ENCODE results near the gene CYP2F1. TPM values are rescaled to one million over a fixed set of nuclear protein-coding genes. Genes with fewer than 3 reads are reported as not detected.
A peak's percentile ranks its signal among the peaks of the same experiment; 100 is the strongest.
"Not testable (repeated sequence)": the region's sequence is repeated elsewhere in the genome, so short reads cannot be mapped to it uniquely, and the experiment has no call there.

Gene CYP2F1
- total and polyA plus RNA-seq, 5 donors, result not detected

DNA sequence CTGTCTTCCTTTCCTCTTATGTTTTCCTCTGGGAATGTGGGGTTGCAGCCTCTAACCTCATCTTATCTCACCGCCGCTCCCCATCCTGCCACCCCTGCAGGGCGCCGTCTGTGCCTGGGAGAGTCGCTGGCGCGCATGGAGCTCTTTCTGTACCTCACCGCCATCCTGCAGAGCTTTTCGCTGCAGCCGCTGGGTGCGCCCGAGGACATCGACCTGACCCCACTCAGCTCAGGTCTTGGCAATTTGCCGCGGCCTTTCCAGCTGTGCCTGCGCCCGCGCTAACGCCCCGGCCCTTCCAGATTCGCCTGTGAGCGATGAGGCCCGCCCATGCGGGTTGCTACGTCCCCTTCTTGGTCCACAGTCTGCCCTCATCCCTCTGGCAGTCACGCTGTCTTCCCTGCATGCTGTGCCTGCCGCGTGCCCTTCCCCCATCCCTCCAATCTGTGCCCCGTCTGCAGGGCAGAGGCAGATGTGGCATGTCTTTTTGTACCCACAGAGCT lies 13.6 kb downstream of the CYP2F1 start:
- H3K4me1 ChIP-seq (ENCODE audit: control insufficient read depth, insufficient read depth, low read length); H3K4me3 ChIP-seq (ENCODE audit: low read length); H3K27me3 ChIP-seq (ENCODE audit: control insufficient read depth, insufficient read depth); H3K27ac ChIP-seq (ENCODE audit: low read length); H3K9me3 ChIP-seq (ENCODE audit: control insufficient read depth, low read length); intact Hi-C loops (cut with DNase I): not testable (repeated sequence)
- DNase-seq (peak; percentile 81 to 95 (median 90)), ATAC-seq (peak; percentile 92)
- whole genome bisulfite sequencing, result 2% methylated on average over 26 of the region's 29 CpGs

DNA sequence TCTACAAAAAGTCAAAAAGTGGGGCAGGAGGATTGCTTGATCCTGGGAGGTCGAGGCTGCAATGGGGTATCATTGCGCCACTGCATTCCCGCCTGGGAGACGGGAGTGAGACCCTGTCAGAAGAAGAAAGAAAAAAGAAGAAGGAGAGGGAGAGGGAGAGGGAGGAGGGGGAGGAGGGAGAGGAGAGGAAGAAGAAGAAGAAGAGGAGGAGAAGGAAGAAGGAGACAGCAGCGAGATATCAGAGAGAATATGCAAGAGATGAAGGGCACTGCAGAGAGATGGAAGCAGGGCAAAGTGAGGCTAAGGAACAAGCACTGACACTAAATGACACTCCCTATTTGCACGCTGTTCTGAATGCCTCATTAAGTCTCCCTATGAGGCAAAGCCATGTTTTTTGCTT lies 14.5 kb downstream of the CYP2F1 start:
- Histone ChIP-seq H3K4me1 (ENCODE audit: control insufficient read depth, insufficient read depth, low read length) (no peaks in the 10 kb centered on the region), H3K9me3 (ENCODE audit: control insufficient read depth, low read length) (no peaks in the 10 kb centered on the region), H3K27me3 (ENCODE audit: control insufficient read depth, insufficient read depth) (no peaks in the 10 kb centered on the region), H3K27ac (ENCODE audit: low read length) (no peak overlapping the region), H3K4me3 (ENCODE audit: low read length) (no peak overlapping the region)
- intact Hi-C loops (cut with DNase I), result no loop called here
- ATAC-seq (no peak), DNase-seq (no peak)
- 62% methylated on average over 6 of the region's 6 CpGs for WGBS

DNA sequence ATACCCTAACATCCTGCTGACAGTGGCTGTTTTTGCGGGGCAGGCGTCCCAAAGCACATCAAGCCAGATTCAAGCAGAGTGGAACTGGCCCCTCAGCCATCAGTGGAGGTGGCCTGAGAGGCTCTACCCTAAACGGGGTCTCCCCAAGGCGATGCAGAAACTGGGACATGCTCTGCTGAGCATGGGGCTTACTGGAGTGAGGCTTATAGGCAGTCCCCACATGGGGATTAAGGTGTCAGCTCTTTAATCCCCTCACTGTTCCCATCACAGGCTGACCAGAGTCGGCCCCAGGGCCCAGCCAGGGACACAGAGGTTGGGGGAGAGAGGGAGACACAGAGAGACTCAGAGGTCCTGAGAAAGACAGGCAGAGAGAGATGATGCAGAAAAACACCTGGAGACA lies 17.0 kb downstream of the CYP2F1 start:
- no peaks in the 10 kb centered on the region for H3K27me3 ChIP-seq (ENCODE audit: control insufficient read depth, insufficient read depth)
- H3K9me3 ChIP-seq (ENCODE audit: control insufficient read depth, low read length), result no peaks in the 10 kb centered on the region
- ATAC-seq (no peak), DNase-seq (no peak)
- no peaks in the 10 kb centered on the region for H3K4me1 ChIP-seq (ENCODE audit: control insufficient read depth, insufficient read depth, low read length)
- 78% methylated on average over 5 of the region's 5 CpGs for WGBS
- H3K4me3 ChIP-seq (ENCODE audit: low read length), result no peak overlapping the region
- intact Hi-C loops (cut with DNase I), result no loop called here
- H3K27ac ChIP-seq (ENCODE audit: low read length), result no peak overlapping the region

DNA sequence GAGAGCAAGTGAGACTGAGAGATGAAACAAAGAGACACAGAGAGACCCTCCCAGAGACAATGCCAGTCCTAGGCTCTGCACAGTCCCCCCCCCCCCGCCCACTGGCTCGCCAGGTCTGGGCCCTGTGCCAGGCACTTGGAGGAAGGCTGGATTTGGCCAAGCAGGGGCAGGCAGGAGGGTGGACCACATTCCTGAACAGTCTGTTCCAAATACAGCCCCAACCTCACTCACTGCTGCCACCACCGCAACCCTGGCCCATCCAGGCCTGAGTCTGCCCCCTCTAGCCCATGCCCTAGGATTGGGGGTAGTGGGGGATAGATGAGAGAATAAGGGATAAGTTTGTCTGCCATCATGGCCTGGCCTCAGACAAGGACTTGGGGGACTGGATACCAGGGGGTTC lies 19.0 kb downstream of the CYP2F1 start:
- no peak for DNase-seq
- intact Hi-C loops (cut with DNase I), result no loop called here

GRCh38 chr19:41134616-41135015 lies 20.4 kb downstream of the CYP2F1 start:
- DNase-seq (no peak), ATAC-seq (no peak)
- no peak overlapping the region for H3K4me3 ChIP-seq (ENCODE audit: low read length)
- WGBS, result 84% methylated on average over 20 of the region's 20 CpGs
- H3K27me3 ChIP-seq (ENCODE audit: control insufficient read depth, insufficient read depth), result no peaks in the 10 kb centered on the region
- no peaks in the 10 kb centered on the region for H3K4me1 ChIP-seq (ENCODE audit: control insufficient read depth, insufficient read depth, low read length)
- intact Hi-C loops (cut with DNase I), result no loop called here
- H3K27ac ChIP-seq (ENCODE audit: low read length), result no peak overlapping the region
- no peaks in the 10 kb centered on the region for H3K9me3 ChIP-seq (ENCODE audit: control insufficient read depth, low read length)

More for the DNA sequence above, 19.0 kb downstream of the CYP2F1 start:
- no peak overlapping the region for H3K27ac ChIP-seq (ENCODE audit: low read length)
- H3K4me3 ChIP-seq (ENCODE audit: low read length), result no peak overlapping the region
- H3K9me3 ChIP-seq (ENCODE audit: control insufficient read depth, low read length), result no peaks in the 10 kb centered on the region
- no peaks in the 10 kb centered on the region for H3K4me1 ChIP-seq (ENCODE audit: control insufficient read depth, insufficient read depth, low read length)
- no peak for ATAC-seq
- WGBS, result 31% methylated on average over 3 of the region's 3 CpGs
- no peaks in the 10 kb centered on the region for H3K27me3 ChIP-seq (ENCODE audit: control insufficient read depth, insufficient read depth)

- intact Hi-C loops (cut with DNase I); H3K27ac ChIP-seq (ENCODE audit: low read length); H3K9me3 ChIP-seq (ENCODE audit: control insufficient read depth, low read length); H3K4me1 ChIP-seq (ENCODE audit: control insufficient read depth, insufficient read depth, low read length); H3K27me3 ChIP-seq (ENCODE audit: control insufficient read depth, insufficient read depth): not testable (repeated sequence)
- WGBS, result 12% methylated on average over 49 of the region's 76 CpGs
- DNase-seq (peak; percentile 45 to 85 (median 85)), ATAC-seq (peak; percentile 96 to 98)
- peak overlapping the region; percentile 51 for H3K4me3 ChIP-seq (ENCODE audit: low read length)
Observed at GRCh38 chr19:41135390-41136384, 21.5 kb downstream of the CYP2F1 start.

- intact Hi-C loops (cut with DNase I), result no loop called here
- Histone ChIP-seq H3K27ac (ENCODE audit: low read length) (no peak overlapping the region), H3K4me1 (ENCODE audit: control insufficient read depth, insufficient read depth, low read length) (no peaks in the 10 kb centered on the region), H3K9me3 (ENCODE audit: control insufficient read depth, low read length) (no peaks in the 10 kb centered on the region), H3K4me3 (ENCODE audit: low read length) (no peak overlapping the region), H3K27me3 (ENCODE audit: control insufficient read depth, insufficient read depth) (no peaks in the 10 kb centered on the region)
- 93% methylated on average over 31 of the region's 31 CpGs for WGBS
- ATAC-seq (no peak), DNase-seq (no peak)
Observed at GRCh38 chr19:41136636-41137455, 22.6 kb downstream of the CYP2F1 start.

DNA sequence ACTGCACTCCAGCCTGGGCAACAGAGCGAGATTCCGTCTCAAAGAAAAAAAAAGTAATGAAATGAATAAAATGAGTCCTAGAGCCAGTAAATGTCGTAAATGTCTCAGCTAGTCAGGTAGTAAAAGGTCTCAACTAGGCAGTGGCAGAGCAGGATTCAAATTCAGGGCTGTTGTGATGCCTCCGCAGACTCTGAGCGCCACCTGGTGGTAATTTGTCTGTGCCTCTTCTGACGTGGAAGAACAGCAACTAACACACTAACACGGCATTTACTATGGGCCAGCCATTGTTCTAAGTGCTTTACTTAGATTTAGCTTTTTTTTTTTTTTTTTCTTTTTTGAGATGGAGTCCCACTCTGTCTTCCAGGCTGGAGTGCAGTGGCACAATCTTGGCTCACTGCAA lies 30.2 kb downstream of the CYP2F1 start:
- WGBS, result 20% methylated on average over 7 of the region's 7 CpGs
- ATAC-seq (peak; percentile 74 to 83), DNase-seq (peak; percentile 74 to 93 (median 75))
- no peaks in the 10 kb centered on the region for H3K9me3 ChIP-seq (ENCODE audit: control insufficient read depth, low read length)
- no peaks in the 10 kb centered on the region for H3K27me3 ChIP-seq (ENCODE audit: control insufficient read depth, insufficient read depth)
- H3K27ac ChIP-seq (ENCODE audit: low read length), result no peak overlapping the region
- no peaks in the 10 kb centered on the region for H3K4me1 ChIP-seq (ENCODE audit: control insufficient read depth, insufficient read depth, low read length)
- H3K4me3 ChIP-seq (ENCODE audit: low read length), result no peak overlapping the region
- intact Hi-C loops (cut with DNase I), result loop anchor here (2.0 to 10.0 kb wide), 4 partner anchors 160 to 482 kb away; no protein-coding TSS in a partner anchor

GRCh38 chr19:41149831-41150230 lies 35.6 kb downstream of the CYP2F1 start:
- H3K27me3 ChIP-seq (ENCODE audit: control insufficient read depth, insufficient read depth), result no peaks in the 10 kb centered on the region
- ATAC-seq (no peak), DNase-seq (no peak)
- intact Hi-C loops (cut with DNase I), result loop anchor here (5.0 to 10.0 kb wide), 4 partner anchors 165 to 488 kb away; no protein-coding TSS in a partner anchor
- H3K27ac ChIP-seq (ENCODE audit: low read length), result no peak overlapping the region
- 96% methylated on average over 2 of the region's 2 CpGs for WGBS
- H3K4me3 ChIP-seq (ENCODE audit: low read length), result no peak overlapping the region
- no peaks in the 10 kb centered on the region for H3K4me1 ChIP-seq (ENCODE audit: control insufficient read depth, insufficient read depth, low read length)
- no peaks in the 10 kb centered on the region for H3K9me3 ChIP-seq (ENCODE audit: control insufficient read depth, low read length)

DNA sequence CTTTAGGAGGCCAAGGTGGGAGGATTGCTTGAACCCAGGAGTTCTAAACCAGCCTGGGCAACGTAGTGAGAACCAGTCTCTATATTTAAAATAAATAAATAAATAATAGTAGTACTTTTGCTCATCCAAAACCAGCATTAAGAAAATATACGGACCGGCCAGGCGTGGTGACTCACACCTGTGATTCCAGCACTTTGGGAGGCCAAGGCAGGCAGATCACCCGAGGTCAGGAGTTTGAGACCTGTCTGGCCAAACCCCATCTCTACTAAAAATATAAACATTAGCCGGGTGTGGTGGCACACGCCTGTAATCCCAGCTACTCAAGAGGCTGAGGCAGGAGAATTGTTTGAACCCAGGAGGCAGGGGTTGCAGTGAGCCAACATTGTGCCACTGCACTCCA lies 36.8 kb downstream of the CYP2F1 start:
- H3K27ac ChIP-seq (ENCODE audit: low read length); DNase-seq; ATAC-seq; H3K4me3 ChIP-seq (ENCODE audit: low read length); H3K4me1 ChIP-seq (ENCODE audit: control insufficient read depth, insufficient read depth, low read length); intact Hi-C loops (cut with DNase I); H3K9me3 ChIP-seq (ENCODE audit: control insufficient read depth, low read length); H3K27me3 ChIP-seq (ENCODE audit: control insufficient read depth, insufficient read depth): not testable (repeated sequence)
- 83% methylated on average over 7 of the region's 7 CpGs for WGBS

- ATAC-seq, result no peak
Observed at GRCh38 chr19:41154060-41154459, 39.8 kb downstream of the CYP2F1 start.

More at GRCh38 chr19:41154060-41154459, 39.8 kb downstream of the CYP2F1 start:
- 92% methylated on average over 7 of the region's 7 CpGs for WGBS
- Histone ChIP-seq H3K27me3 (ENCODE audit: control insufficient read depth, insufficient read depth) (no peaks in the 10 kb centered on the region), H3K4me1 (ENCODE audit: control insufficient read depth, insufficient read depth, low read length) (no peaks in the 10 kb centered on the region), H3K27ac (ENCODE audit: low read length) (no peak overlapping the region), H3K4me3 (ENCODE audit: low read length) (no peak overlapping the region), H3K9me3 (ENCODE audit: control insufficient read depth, low read length) (no peaks in the 10 kb centered on the region)
- DNase-seq, result no peak
- intact Hi-C loops (cut with DNase I), result no loop called here
